Testis (tissue), 2 donors: ENCODE measurements around the gene NARS2.

ENCODE experiments used
- CTCF ChIP-seq, 3 experiments: fragments of 450-650 bp in 2 of 3; fragments of 200-600 bp in 1 of 3; sonication (generic) in 1 of 3; IDR thresholded peaks; one replicate each; pipeline ENCODE4 v1.5.1; 2016 to 2019; ENCODE audit warnings: antibody characterized with exemption in 3 of 3, mild to moderate bottlenecking in 2 of 3, moderate library complexity in 1 of 3
- POLR2A ChIP-seq: fragments of 450-650 bp; IDR thresholded peaks from one replicate; pipeline ENCODE4 v1.6.1; 2017; ENCODE audit warnings: antibody characterized with exemption, mild to moderate bottlenecking, moderate library complexity

- TF ChIP-seq POLR2A (no peak), CTCF (IDR thresholded peaks at IDR 0.05) (no peak)
These were observed 121.3 kb downstream of the NARS2 start for GRCh38 chr11:78453140-78453935.
